ENCODE measurements around the gene CHSY1.

- TF ChIP-seq EZH2phosphoT487 (IDR thresholded peaks at IDR 0.05; ENCODE audit: low read depth), result no peak
- TF ChIP-seq CTCF (IDR thresholded peaks at IDR 0.05; ENCODE audit: low read depth, low read length), result no peak
These were observed 34.4 kb downstream of the CHSY1 start for GRCh38 chr15:101217446-101217845.
